HG03469 (cell line): ENCODE results near the gene ANKRD55.
A peak's percentile ranks its signal among the peaks of the same experiment; 100 is the strongest.
"Not testable (repeated sequence)": the region's sequence is repeated elsewhere in the genome, so short reads cannot be mapped to it uniquely, and the experiment has no call there.

ENCODE experiments used
- ATAC-seq: cut with Tn5 transposase; IDR thresholded peaks from one replicate; pipeline ENCODE4 v1.9.1; 2021; ENCODE audit warnings: mild to moderate bottlenecking, moderate library complexity, moderate number of reproducible peaks; ENCODE audit not compliant: unreplicated experiment

ANKRD55 gene

DNA sequence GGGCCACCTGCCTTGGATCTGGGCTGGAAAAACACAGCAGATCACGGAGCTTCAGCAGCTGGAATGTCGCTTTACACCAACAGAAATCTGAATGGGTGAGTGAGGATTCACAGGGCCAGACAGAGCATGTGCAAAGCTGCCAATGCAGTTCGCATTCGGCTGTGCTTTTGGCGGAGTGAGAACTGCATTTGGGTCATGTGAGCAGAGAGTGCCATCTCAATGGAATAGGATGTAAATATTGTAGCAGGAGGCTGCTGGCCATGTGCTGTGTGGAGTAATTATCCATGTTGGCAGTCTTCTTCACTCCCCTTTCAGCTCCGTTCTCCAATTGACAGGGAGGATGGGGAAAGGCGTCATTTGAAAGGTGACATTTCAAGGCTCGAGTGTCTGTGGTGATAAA is at the start of gene ANKRD55:
Gene ANKRD55 (minus strand): TSS at position 101 of the 400 bp plus-strand sequence. CDS start 417 bp downstream, outside the sequence.
- no peak for ATAC-seq

DNA sequence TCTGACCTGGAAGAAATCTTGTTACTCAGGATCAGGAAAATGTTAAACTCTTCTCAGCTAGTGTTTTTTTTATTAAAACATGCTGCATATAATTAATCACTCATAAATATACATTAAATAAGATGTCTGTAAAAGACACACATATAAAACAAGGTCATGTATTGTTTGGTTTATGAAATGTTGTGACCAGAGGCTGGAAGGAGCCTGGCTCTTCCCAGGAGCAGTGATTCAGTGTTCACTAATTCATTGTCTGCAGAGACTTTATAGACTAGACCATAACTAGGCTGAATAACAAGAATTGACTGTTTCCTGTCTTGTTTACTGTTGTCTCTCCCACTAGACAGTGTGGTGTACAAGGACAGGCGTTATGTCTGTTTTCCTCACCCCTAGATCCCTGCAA is 49.1 kb upstream of the ANKRD55 start:
- ATAC-seq, result no peak

DNA sequence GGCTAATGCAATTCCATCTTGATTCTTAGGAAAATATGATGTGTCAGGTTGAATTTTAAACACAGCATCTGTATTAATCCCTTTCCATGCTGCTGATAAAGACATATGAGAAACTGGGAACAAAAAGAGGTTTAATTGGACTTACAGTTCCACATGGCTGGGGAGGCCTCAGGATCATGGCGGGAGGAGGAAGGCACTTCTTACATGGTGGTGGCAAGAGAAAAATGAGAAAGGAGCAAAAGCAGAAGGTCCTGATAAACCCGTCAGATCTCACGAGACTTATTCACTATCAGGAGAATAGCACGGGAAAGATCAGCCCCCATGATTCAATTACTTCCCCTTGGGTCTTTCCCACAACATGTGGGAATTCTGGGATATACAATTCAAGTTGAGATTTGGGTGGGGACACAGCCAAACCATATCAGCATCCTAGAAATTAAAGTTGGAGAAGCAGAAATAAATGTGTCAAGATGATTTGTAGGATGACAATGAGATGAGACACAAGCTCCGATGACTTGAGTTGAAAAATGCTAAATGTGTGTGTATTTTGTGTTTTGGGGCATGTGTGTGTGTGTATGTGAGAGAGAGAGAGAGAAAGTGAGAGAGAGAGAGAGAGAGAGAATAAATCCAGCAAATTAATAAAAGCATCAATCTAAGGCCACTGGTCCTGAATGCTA is 48.5 kb upstream of the ANKRD55 start:
- no peak for ATAC-seq

DNA sequence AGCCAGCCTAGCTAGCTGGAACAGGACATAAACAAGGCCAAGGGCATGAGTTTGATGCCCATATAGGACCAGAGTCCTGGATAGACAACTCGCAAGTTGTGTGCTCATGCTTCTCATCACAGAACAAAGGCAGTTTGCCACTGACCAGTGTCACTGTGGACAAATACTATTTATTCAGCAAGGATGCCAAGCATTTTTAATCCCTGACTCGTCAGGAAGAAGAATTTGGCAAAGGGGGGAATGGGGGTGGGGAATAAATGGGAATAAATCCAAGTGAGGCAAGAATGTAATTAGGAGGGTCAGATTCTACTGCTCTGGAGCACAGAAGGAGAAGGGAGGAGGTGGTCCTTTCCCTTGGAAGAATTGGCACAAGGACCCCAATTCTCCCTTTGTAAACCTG is 46.8 kb upstream of the ANKRD55 start:
- ATAC-seq, result no peak

DNA sequence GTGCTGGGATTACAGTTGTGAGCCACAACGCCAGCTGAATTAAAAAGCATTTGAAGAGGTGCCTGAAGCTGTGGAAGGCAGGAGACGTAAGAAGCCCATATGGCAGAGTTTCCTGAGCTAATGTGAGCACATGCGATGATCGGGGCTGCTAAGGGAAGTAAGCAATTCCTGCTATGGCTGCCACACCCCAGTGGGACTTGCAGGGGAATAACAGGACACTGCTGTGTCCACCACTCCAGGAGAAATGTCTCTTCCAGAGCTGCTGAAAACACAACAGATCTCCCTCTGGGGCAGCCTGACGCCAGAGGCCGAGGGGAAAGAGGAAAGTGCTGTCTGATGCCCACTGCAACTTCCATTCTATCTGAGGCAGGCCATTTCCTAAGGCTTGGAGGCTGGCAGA is 46.2 kb upstream of the ANKRD55 start:
- no peak for ATAC-seq

DNA sequence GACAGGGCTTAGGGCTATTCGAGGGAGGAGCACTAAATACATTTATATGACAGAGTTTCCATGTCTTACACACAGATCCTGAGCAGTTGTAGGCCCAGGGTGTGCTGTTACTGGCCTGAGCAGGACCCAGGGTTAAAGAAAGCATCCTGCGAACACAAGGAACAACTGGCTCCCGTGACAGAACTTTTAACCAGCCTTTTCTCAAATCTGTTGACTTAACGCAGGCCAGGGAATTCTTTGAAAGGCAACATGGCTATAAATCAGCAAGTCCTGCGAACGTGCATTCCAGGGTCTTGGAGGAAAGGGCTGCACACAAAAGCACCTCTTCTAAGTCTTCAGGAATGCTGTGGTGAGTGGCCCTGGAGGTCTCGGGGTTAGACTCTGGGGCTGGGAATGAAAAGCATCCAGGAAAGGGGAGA is 45.2 kb upstream of the ANKRD55 start:
- ATAC-seq, result no peak

DNA sequence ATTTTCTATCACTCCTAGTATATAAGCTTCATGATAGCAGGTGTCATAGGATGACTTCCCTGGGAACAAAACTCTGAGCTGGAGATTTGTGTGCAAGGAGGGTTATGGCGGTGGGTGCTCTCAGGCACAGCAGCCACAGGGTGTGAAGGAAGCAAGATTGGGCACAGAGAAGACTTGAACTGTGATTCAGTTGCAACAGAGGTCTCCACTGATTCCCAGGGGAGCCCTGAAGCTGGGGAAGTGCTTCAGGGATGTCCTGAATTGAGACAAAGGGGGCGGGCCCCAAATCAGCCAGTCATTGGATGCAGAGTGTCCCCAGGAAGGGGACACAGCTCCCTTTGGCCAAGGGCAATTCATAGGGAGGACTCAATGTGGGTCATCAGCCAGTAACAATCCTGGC is 44.4 kb upstream of the ANKRD55 start:
- no peak for ATAC-seq

DNA sequence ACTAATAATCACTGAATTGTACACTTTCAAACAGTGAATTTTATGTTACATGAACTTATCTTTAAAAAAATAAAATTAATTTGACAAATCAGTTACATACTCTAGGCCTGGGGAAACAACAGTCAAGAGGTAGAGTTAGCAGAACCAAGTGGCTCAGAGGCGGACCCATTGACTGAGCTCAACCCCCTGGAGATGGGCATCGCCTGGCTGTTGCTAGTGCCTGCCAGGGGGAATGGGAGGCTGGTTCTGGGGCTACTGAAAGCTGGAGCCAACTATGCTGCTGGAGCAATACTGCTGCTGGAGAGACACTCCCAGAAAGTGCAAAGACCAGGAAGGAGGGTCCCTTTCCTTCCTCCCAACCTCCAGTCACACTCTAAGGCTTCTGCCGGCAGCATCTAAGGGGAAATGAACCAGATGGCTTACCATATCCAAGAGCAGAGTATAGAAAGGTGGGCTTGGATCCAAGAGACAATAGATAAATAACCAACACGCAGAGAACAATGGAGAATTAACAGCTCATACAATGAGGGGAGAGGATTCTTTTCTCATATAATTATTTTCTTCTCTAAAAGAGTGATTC is 40.3 kb upstream of the ANKRD55 start:
- ATAC-seq, result no peak

DNA sequence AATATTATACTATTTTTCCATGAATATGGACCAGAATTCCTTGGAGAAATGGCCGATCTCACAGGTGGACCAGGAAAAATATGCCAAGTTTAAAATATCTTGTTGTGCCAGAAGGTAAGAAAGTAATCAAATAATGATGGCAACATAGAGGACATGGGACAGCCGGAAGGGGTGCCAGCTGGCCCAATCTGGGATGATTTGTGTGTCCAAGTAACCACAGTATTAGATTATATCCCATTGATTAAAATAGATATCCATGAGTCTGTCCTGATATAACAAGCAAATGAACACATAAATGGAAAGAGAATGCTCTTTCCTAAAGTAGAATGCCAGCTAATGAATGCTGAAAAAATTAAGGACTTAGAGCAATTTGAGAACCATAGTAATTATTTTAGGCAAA is 39.6 kb upstream of the ANKRD55 start:
- ATAC-seq, result no peak

DNA sequence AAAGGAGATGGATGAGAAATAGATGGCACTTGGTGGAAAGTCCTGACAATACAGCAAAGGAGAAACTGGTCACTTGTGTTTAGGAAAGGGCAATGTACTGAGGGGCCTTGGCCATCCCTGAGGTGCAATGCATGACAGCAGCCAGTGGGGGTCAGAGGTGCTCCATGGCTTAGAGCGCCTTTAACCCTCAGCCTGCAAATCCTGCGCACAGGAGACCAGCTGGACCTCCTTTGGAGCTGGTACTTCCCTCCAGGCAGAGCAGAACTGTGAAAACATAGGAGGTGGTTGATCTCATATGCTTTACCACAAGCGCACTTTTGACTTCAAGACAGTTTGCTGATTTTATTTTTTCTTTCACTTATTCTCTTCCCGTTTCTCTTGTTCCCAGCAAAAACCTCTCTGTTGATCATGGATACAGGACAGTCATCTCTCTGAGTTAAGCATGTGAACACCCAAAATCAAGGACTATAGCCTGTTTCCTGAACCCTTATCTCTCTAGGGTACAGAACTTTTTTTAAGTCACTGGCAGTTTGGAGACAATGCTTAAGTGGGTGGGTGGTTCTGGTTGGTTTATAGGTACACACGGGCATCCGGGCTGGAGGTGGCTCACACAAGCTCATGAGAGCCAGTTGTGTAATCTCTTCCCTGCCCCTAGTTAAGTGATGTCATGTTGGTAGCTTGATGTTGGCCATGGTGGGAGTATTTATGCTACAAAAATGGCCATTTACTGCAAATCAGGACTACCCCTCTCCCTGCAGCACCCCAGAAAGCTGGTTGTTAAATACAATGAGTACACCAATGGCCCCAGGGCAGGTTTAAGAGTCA is 37.6 kb upstream of the ANKRD55 start:
- peak; percentile 72 for ATAC-seq

DNA sequence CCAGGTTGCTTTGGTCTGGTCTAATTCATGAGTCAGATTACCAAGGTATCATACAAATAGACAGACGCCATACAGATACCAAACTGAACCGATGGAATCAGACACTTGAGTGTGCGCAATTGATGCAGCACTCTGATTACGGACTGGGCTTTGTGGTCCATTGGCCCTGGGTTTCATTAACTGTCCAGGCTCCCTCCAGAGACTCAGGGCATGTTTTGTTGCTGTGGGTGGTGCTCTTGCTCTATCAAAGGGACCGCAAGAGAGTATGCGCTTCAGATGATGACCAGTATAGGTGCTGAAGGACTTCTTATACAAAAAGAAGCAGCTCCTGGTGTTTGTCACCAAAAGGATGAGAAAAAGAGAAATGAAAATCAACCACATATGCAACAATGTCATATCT is 36.9 kb upstream of the ANKRD55 start:
- no peak for ATAC-seq

DNA sequence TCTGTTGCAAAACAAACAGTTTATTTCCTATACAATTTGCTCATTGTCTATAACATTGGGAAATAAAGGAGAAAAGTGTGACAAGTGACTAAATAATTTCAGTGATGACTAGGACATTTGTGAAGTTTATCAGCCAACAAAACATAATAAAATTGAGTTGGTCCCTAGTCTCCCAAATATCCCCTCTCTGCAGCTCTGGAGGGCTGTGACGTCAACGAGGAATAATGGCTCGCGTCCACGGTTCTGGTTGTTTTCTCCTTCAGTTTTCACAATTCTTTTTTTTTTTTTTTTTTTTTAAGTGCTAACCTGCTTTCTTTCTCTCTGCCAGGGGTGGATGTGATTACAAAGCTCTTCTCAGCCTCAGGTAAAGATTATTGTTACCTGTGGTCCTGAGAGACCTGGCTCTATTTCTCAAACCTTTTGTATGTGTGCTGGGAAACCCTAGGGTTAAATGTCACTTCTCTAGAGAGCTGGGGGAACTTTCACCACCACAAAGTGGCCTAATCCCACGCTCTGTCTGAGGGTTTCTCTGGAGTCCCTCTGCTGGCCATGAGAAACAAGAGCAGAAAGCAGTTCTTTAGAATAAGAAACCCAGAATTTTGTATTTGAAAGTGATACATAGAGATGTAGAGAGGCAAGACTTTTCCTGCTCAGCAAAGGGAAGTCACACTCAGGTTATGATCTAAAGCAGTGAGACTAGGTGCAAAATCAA is 36.2 kb upstream of the ANKRD55 start:
- ATAC-seq, result no peak

DNA sequence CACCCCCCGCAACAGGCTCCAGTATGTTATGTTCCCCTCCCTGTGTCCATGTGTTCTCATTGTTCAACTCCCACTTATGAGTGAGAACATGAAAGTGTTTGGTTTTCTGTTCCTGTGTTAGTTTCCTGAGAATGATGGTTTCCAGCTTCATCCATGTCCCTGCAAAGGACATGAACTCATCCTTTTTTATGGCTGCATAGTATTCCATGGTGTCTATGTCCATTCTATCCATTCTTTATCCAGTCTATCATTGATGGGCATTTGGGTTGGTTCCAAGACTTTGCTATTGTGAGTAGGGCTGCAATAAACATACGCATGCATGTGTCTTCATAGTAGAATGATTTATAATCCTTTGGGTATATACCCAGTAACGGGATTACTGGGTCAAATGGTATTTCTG is 35.6 kb upstream of the ANKRD55 start:
- not testable (repeated sequence) for ATAC-seq

DNA sequence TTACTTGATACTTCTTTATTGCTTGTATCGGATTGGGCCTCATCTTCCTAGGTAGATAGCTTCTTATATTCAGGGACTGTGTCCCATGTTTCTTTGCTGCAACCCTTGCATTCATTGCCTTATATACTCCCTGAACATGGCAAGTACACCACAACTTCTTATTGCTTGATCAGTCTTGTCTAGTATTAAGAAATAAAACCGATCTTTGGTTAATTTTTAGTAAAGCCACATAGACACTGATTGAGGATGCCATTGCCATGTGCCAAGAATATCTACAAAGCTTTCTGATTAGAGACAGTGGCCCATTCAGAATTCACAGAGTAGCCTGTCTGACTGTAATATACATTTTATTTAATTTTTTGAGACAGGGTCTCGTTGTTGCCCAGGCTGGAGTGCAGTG is 34.7 kb upstream of the ANKRD55 start:
- ATAC-seq, result no peak

DNA sequence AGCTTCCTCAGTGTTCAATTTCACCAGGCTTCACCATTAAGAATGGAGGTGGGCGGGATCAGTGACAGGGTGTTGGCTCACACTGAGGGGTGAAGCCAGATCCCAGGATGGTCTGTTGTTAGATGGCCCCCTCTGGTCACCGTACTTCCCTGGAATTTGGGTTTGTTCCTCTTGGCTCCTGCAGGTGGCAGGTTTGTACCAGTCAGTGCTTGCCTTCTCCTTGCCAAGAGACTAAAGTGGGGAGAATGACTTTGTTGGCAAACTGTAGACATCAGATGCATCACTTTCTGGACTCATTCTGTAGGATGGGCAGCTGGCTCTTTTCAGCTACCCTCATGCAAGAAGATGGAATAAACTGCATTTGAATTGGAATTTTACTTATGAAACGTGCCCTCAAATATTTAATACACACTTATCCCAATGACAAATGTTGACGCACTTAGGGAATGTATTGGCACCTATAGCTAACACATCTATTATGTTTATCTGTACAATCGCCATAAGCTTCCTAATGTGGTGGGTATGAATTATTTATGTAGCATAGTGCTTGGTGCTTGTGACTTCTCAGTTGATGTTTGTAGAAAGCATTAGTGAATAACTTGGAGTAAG is 31.4 kb upstream of the ANKRD55 start:
- no peak for ATAC-seq

DNA sequence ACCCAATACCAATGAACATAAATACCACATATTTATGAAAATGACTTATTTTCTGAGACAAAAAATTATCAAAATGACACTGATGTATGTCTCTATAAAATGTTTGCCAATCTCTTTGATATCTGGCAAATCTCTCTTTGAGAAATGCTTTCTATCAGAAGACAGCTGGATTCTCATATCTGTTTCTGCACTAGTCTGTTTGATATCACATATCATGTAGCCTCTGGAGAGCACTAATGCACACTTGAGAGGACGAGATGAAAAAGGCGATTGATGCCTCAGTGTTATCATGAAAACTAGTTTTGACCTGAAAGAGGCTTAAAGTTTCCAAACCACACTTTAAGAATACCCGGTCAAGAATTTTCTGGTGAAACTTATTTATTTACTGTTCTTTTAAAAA is 29.1 kb upstream of the ANKRD55 start:
- ATAC-seq, result no peak

DNA sequence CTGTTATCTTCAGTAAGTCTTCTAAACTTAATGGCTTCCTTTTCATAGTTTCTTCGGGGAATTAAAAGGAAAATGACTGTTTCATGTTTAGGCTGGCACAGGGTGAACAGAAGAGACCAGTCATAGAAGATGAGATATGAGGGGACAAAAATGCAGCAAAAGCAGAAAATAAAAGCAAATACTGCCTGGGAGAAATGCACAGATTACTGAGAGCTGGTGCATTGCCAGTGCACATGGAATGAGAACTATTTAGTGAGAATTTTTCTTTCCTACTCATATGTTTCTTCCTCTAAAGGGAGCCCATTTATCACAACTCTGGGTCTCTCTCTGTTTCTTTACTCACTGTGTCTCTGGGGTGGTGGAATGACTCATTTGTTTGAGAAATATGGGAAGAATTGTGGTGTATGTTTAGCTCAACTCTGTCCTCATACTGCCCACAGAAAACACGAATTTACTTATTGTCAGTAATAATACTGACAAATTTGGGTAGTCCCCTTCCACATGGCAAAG is 25.9 kb upstream of the ANKRD55 start:
- ATAC-seq, result peak; percentile 38

DNA sequence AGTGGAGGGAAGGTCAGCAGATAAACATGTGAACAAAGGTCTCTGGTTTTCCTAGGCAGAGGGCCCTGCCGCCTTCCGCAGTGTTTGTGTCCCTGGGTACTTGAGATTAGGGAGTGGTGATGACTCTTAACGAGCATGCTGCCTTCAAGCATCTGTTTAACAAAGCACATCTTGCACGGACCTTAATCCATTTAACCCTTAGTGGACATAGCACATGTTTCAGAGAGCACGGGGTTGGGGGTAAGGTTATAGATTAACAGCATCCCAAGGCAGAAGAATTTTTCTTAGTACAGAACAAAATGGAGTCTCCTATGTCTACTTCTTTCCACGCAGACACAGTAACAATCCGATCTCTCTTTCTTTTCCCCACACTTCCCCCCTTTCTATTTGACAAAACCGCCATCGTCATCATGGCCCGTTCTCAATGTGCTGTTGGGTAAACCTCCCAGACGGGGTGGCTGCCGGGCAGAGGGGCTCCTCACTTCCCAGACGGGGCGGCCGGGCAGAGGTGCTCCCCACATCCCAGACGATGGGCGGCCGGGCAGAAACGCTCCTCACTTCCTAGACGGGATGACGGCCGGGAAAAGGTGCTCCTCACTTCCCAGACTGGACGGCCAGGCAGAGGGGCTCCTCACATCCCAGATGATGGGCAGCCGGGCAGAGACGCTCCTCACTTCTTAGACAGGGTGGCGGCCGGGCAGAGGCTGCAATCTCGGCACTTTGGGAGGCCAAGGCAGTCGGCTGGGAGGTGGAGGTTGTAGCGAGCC is 24.8 kb upstream of the ANKRD55 start:
- not testable (repeated sequence) for ATAC-seq

DNA sequence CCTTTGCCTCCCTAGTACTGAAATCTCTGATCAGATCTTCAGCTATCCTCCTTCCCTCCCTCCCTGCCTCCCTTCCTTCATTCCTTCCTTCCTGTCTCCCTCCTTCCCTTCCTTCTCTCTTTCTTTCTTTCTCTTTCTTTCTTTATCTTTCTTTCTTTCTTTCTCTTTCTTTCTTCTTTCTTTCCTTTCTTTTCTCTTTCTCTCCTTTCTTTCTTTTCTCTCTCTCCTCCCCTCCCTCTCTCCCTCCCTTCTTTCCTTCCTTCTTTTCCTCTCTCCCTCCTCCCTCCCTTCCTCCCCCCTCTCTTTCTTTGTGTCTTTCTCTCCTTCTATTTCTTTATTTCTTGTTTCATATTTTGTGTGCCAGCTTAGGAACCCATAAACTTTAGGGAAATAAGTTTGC is 23.9 kb upstream of the ANKRD55 start:
- no peak for ATAC-seq

DNA sequence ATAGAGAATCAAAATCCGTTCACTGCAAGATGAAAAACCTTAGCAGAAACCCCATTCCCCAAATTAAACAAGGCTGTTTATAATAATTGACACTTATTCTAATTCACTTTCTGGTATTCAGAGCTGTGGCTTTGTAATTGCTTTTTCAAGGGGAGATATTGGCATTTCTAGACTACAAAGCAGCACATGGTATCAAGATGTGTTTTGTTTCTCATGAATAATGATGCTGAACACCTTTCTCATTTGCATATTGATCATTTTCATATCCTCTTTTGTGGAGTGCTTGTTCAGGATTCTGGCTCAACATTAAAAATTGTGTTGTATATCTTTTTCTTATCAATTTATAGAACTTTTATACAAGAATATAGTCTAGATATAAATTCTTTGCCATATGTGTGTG is 22.4 kb upstream of the ANKRD55 start:
- ATAC-seq, result no peak
